HCT116 (cell line): ENCODE data around the gene COA1. TPM values are rescaled to one million over a fixed set of nuclear protein-coding genes. Genes with fewer than 3 reads are reported as not detected.

ENCODE experiments used
- ATAC-seq: fragments of 200-7000 bp; cut with Tn5 transposase; 2 replicates; pipeline ENCODE4 v1.9.1; 2020; ENCODE audit warnings: mild to moderate bottlenecking, moderate library complexity
- BruUV-seq: library from RNA; stranded (reverse); fragments of 400-500 nt; replicated peaks from 2 replicates; lab custom pipeline; 2021; lab: Mats Ljungman, UMichigan
- CTCF ChIA-PET: fragments of 300-600 bp; sonication (Branson Sonifier 250); formaldehyde crosslinking; loops from one replicate; lab custom pipeline; 2021; ENCODE audit warnings: antibody characterized with exemption; lab: Charles Lee
- POLR2A ChIA-PET: fragments of 300-600, 350-600 bp; sonication (Branson Sonifier 250); formaldehyde crosslinking; loops from one replicate; lab custom pipeline; 2021; ENCODE audit warnings: antibody characterized with exemption; lab: Charles Lee
- RAD21 ChIA-PET, 2 experiments: fragments of 300-600 bp; sonication (Branson Sonifier 250); formaldehyde crosslinking; loops; one replicate each; lab custom pipeline; 2023; ENCODE audit warnings: low total read pairs in 2 of 2; ENCODE audit not compliant: uncharacterized antibody in 2 of 2, unreplicated experiment in 2 of 2, low non-redundant PET in 1 of 2; lab: Charles Lee
- DNase-seq: peaks from one replicate; pipeline ENCODE4 v3.0.0-alpha.2; 2010; ENCODE audit warnings: low read depth, low spot score
- H2AFZ ChIP-seq: fragments of 200-600 bp; shearing (Covaris generic), sonication (generic); 2 replicates; pipeline ENCODE4 v1.6.1; 2017; ENCODE audit warnings: low read depth, mixed run types, mixed read lengths, antibody characterized with exemption, low read length; ENCODE audit not compliant: poor library complexity, severe bottlenecking
- H3K27ac ChIP-seq: 2 replicates; pipeline ENCODE4 v1.5.1; 2012; ENCODE audit warnings: low read depth, low read length
- H3K27me3 ChIP-seq: fragments of 200-600 bp; sonication (generic); 2 replicates; pipeline ENCODE4 v1.6.1; 2016; ENCODE audit warnings: mixed run types, low read length, mixed read lengths; ENCODE audit not compliant: insufficient read depth
- H3K36me3 ChIP-seq, 2 experiments: fragments of 200-500 bp in 1 of 2; fragments of 200-600 bp in 1 of 2; sonication (Bioruptor generic) in 1 of 2; sonication (generic) in 1 of 2; 2 replicates each; pipeline versions ENCODE4 v1.5.1 to v1.6.1; 2014 to 2016; ENCODE audit warnings: low read length in 2 of 2, inconsistent platforms in 1 of 2, mixed read lengths in 1 of 2, mixed run types in 1 of 2; ENCODE audit not compliant: insufficient read depth in 2 of 2, control insufficient read depth in 1 of 2
- H3K4me1 ChIP-seq, 2 experiments: fragments of 200-600 bp in 1 of 2; sonication (generic) in 1 of 2; 2 replicates each; pipeline versions ENCODE4 v1.5.1 to v1.6.1; 2012 to 2017; ENCODE audit warnings: low read length in 2 of 2, inconsistent platforms in 1 of 2, mild to moderate bottlenecking in 1 of 2, mixed read lengths in 1 of 2, mixed run types in 1 of 2, moderate library complexity in 1 of 2; ENCODE audit not compliant: insufficient read depth in 2 of 2, control insufficient read depth in 1 of 2
- H3K4me2 ChIP-seq: fragments of 200-600 bp; sonication (generic); 2 replicates; pipeline ENCODE4 v1.6.1; 2017; ENCODE audit warnings: mixed run types, low read length, mixed read lengths
- H3K4me3 ChIP-seq, 2 experiments: fragments of 200-600 bp in 1 of 2; sonication (generic) in 1 of 2; replicated peaks in 1 of 2; 2 replicates each; pipeline ENCODE4 v1.5.1; 2011 to 2016; ENCODE audit warnings: low read length in 2 of 2, control low read depth in 1 of 2, low read depth in 1 of 2, mild to moderate bottlenecking in 1 of 2, mixed read lengths in 1 of 2, mixed run types in 1 of 2
- H3K79me2 ChIP-seq: fragments of 200-600 bp; sonication (generic); 2 replicates; pipeline ENCODE4 v1.6.1; 2017; ENCODE audit warnings: mild to moderate bottlenecking, mixed run types, low read length, moderate library complexity, mixed read lengths; ENCODE audit not compliant: insufficient read depth
- H3K9ac ChIP-seq: fragments of 200-600 bp; sonication (generic); 2 replicates; pipeline ENCODE4 v1.6.1; 2016; ENCODE audit warnings: low read length, mixed read lengths
- H3K9me2 ChIP-seq: fragments of 200-600 bp; sonication (generic), shearing (Covaris generic); 2 replicates; pipeline ENCODE4 v1.6.1; 2017; ENCODE audit warnings: mixed run types, mild to moderate bottlenecking, moderate library complexity; ENCODE audit not compliant: insufficient read depth
- H3K9me3 ChIP-seq, 2 experiments: fragments of 200-500 bp in 1 of 2; fragments of 200-600 bp in 1 of 2; sonication (Bioruptor generic) in 1 of 2; sonication (generic) in 1 of 2; 2 replicates each; pipeline ENCODE4 v1.6.1; 2014 to 2017; ENCODE audit warnings: low read length in 2 of 2, mixed read lengths in 2 of 2, inconsistent platforms in 1 of 2, low read depth in 1 of 2, mild to moderate bottlenecking in 1 of 2, mixed run types in 1 of 2, moderate library complexity in 1 of 2; ENCODE audit not compliant: control insufficient read depth in 1 of 2, insufficient read depth in 1 of 2
- H4K20me1 ChIP-seq: fragments of 200-600 bp; sonication (generic), shearing (Covaris generic); 2 replicates; pipeline ENCODE4 v1.6.1; 2017; ENCODE audit warnings: mixed run types, mild to moderate bottlenecking, moderate library complexity; ENCODE audit not compliant: insufficient read depth
- CBX3 ChIP-seq: IDR thresholded peaks from 2 replicates; pipeline ENCODE4 v1.6.1; 2012; ENCODE audit warnings: low read depth
- CEBPB ChIP-seq: IDR thresholded peaks from 2 replicates; pipeline ENCODE4 v1.6.1; 2012; ENCODE audit warnings: low read depth
- EGR1 ChIP-seq: IDR thresholded peaks from 2 replicates; pipeline ENCODE4 v1.6.1; 2012; ENCODE audit warnings: low read depth
- ELF1 ChIP-seq: IDR thresholded peaks from 2 replicates; pipeline ENCODE4 v1.6.1; 2012; ENCODE audit warnings: low read depth, borderline replicate concordance
- EZH2phosphoT487 ChIP-seq: fragments of 200-600 bp; IDR thresholded peaks from 2 replicates; pipeline ENCODE4 v1.6.1; 2018; ENCODE audit warnings: antibody characterized with exemption, borderline replicate concordance
- FOSL1 ChIP-seq: IDR thresholded peaks from 2 replicates; pipeline ENCODE4 v1.6.1; 2012; ENCODE audit warnings: low read depth
- POLR2A ChIP-seq: IDR thresholded peaks from 2 replicates; pipeline ENCODE4 v1.7.0; 2011; ENCODE audit warnings: borderline replicate concordance; ENCODE audit not compliant: insufficient read depth, insufficient read length; ENCODE audit errors: extremely low read depth
- POLR2AphosphoS5 ChIP-seq: IDR thresholded peaks from 2 replicates; pipeline ENCODE4 v1.6.1; 2011; ENCODE audit warnings: mild to moderate bottlenecking, low read depth, low read length, moderate library complexity
- RAD21 ChIP-seq: IDR thresholded peaks from 2 replicates; pipeline ENCODE4 v1.6.1; 2012; ENCODE audit warnings: low read depth, mild to moderate bottlenecking
- SIN3A ChIP-seq: IDR thresholded peaks from 2 replicates; pipeline ENCODE4 v1.6.1; 2012; ENCODE audit warnings: low read depth
- SP1 ChIP-seq: IDR thresholded peaks from 2 replicates; pipeline ENCODE4 v1.6.1; 2012; ENCODE audit warnings: low read depth
- ZFX ChIP-seq: fragments of 450-650 bp; IDR thresholded peaks from 2 replicates; pipeline ENCODE4 v1.6.1; 2017
- intact Hi-C: fragments of 100-400 bp; cut with micrococcal nuclease; formaldehyde crosslinking; loops from 2 replicates; pipeline ENCODE4 v1.10.0; 2022
- total RNA-seq: library from RNA; stranded (reverse); gene quantifications from one replicate; pipeline ENCODE4 v1.2.1, GENCODE V29; 2021; ENCODE audit not compliant: unreplicated experiment
- TF ChIP-seq, protein P1 (sequence below): IDR thresholded peaks from 2 replicates; pipeline ENCODE4 v1.6.1; 2011; ENCODE audit warnings: mild to moderate bottlenecking, low read length, moderate library complexity; ENCODE audit not compliant: insufficient replicate concordance; ENCODE audit errors: extremely low read depth
- TF ChIP-seq, protein P2 (sequence below), 3 experiments: fragments of 200-600 bp in 1 of 3; sonication (generic) in 1 of 3; IDR thresholded peaks in 2 of 3; conservative IDR thresholded peaks in 1 of 3; 2 replicates each; pipeline ENCODE4 v1.5.1; 2012 to 2017; ENCODE audit warnings: low read depth in 2 of 3, low read length in 2 of 3, antibody characterized with exemption in 1 of 3, borderline replicate concordance in 1 of 3, control low read depth in 1 of 3, mild to moderate bottlenecking in 1 of 3, mixed read lengths in 1 of 3, mixed run types in 1 of 3, moderate library complexity in 1 of 3; ENCODE audit not compliant: insufficient read depth in 1 of 3

COA1 gene
- total RNA-seq, 1 experiment from 2014 or later = 78.5 TPM

DNA sequence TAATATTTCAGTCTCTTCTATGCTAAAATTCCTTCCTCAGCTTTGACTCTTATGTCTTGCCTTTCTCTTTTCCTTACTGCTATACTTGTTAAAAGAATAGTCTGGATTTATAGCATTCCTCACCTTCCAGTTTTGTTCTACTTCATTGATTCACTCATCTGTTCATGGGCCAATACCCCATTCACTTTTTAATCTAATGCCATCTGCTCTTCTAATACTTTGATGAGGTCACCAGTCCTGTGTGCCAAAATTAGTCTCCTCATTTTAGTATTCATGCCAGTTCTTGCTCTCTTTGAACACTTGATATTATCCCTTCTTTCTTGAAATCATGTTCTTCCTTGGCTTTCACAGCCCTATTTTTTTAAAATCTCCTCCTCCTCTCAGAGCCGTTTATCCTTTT lies 127.1 kb downstream of the COA1 start (continued):
- TF ChIP-seq, protein P1, sequence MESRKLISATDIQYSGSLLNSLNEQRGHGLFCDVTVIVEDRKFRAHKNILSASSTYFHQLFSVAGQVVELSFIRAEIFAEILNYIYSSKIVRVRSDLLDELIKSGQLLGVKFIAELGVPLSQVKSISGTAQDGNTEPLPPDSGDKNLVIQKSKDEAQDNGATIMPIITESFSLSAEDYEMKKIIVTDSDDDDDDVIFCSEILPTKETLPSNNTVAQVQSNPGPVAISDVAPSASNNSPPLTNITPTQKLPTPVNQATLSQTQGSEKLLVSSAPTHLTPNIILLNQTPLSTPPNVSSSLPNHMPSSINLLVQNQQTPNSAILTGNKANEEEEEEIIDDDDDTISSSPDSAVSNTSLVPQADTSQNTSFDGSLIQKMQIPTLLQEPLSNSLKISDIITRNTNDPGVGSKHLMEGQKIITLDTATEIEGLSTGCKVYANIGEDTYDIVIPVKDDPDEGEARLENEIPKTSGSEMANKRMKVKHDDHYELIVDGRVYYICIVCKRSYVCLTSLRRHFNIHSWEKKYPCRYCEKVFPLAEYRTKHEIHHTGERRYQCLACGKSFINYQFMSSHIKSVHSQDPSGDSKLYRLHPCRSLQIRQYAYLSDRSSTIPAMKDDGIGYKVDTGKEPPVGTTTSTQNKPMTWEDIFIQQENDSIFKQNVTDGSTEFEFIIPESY = no peak
- TF ChIP-seq POLR2A (no peak), SIN3A (no peak), CBX3 (no peak), ZFX (no peak), CEBPB (no peak), FOSL1 (no peak), POLR2AphosphoS5 (no peak)

DNA sequence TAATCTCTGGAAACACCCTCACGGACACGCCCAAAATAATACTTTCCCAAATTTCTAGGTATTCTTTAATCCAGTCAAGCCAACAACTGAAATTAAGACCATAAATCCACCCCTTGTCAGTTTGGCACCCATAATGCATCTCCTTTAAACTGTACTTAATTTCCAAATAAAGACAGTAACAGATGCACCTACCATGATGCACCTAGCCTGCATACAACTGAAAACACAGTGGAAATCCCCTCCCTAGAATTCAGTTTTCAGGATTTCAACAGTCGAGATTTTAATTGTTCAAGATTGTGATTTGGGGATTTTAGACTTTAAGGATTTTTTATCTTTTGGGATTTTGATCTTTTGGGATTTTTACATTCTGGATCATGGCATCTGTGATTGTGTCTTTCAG lies 129.3 kb downstream of the COA1 start:
- H3K27ac ChIP-seq = no peak overlapping the region
- RAD21 ChIA-PET = no interaction called here
- no peak overlapping the region for H3K4me2 ChIP-seq
- ATAC-seq = no peak
- TF ChIP-seq, protein P1 = no peak
- TF ChIP-seq ELF1 = no peak
- TF ChIP-seq POLR2A = no peak
- TF ChIP-seq EGR1 = no peak
- TF ChIP-seq, protein P2, sequence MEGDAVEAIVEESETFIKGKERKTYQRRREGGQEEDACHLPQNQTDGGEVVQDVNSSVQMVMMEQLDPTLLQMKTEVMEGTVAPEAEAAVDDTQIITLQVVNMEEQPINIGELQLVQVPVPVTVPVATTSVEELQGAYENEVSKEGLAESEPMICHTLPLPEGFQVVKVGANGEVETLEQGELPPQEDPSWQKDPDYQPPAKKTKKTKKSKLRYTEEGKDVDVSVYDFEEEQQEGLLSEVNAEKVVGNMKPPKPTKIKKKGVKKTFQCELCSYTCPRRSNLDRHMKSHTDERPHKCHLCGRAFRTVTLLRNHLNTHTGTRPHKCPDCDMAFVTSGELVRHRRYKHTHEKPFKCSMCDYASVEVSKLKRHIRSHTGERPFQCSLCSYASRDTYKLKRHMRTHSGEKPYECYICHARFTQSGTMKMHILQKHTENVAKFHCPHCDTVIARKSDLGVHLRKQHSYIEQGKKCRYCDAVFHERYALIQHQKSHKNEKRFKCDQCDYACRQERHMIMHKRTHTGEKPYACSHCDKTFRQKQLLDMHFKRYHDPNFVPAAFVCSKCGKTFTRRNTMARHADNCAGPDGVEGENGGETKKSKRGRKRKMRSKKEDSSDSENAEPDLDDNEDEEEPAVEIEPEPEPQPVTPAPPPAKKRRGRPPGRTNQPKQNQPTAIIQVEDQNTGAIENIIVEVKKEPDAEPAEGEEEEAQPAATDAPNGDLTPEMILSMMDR (IDR thresholded peaks at IDR 0.05 in 2 of 3, conservative IDR thresholded peaks at IDR 0.05 in 1 of 3; ENCODE audit: borderline replicate concordance in 1 of 3, insufficient read depth in 1 of 3, low read depth in 2 of 3, low read length in 2 of 3) = no peak
- no peak for TF ChIP-seq RAD21
- no peak for TF ChIP-seq SP1
- no peak for TF ChIP-seq CBX3
- no peak for TF ChIP-seq CEBPB
- no peak for TF ChIP-seq EZH2phosphoT487
- TF ChIP-seq, all 23 proteins: peak for 0
- no peak for DNase-seq
- BruUV-seq = no TSS peak
- 0 out of 4 replicates have a peak, but pooled peaks cover 3 to 6% of the 10 kb centered on the region in 2 experiments for H3K36me3 ChIP-seq
- H3K9ac ChIP-seq = no peak overlapping the region
- H4K20me1 ChIP-seq = no peaks in the 10 kb centered on the region
- ChIA-PET CTCF (interaction anchor here (1.2 kb wide), 1 partner anchor 17 kb away, joined by 3 read pairs; the partner anchor contains the start of gene STK17A), POLR2A (interaction anchor here (1.5 kb wide), 1 partner anchor 17 kb away, joined by 6 read pairs; the partner anchor contains the start of gene STK17A)
- intact Hi-C loops = no loop called here
- H2AFZ ChIP-seq = no peak overlapping the region
- H3K9me3 ChIP-seq = peaks cover 0 to 8% of the 10 kb centered on the region in 2 experiments; a peak in 1 of 4 replicates
- peaks cover 16% of the 10 kb centered on the region in 2 experiments for H3K4me1 ChIP-seq
- no peaks in the 10 kb centered on the region for H3K9me2 ChIP-seq
- H3K79me2 ChIP-seq = peaks cover 19% of the 10 kb centered on the region
- no peak overlapping the region for H3K4me3 ChIP-seq
- no peaks in the 10 kb centered on the region for H3K27me3 ChIP-seq
